ENCODE results near the gene THRSP.

- TF ChIP-seq CTCF (IDR thresholded peaks at IDR 0.05): no peak
- TF ChIP-seq POLR2A (IDR thresholded peaks at IDR 0.05): no peak
Measured at GRCh38 chr11:78057462-78058055, 6.1 kb upstream of the THRSP start.

Measured in right lobe of liver (tissue), 4 donors.